Myometrial cell (primary cell): ENCODE results near the gene SMYD1. TPM values are rescaled to one million over a fixed set of nuclear protein-coding genes. Genes with fewer than 3 reads are reported as not detected.

Experiments used
- total RNA-seq: library from RNA; depleted of rRNA; stranded (reverse); fragments of >200 nt; gene quantifications from 2 replicates; pipeline ENCODE4 v1.2.3, GENCODE V29; 2015

SMYD1 gene
- not detected in 2 replicates for total RNA-seq

DNA sequence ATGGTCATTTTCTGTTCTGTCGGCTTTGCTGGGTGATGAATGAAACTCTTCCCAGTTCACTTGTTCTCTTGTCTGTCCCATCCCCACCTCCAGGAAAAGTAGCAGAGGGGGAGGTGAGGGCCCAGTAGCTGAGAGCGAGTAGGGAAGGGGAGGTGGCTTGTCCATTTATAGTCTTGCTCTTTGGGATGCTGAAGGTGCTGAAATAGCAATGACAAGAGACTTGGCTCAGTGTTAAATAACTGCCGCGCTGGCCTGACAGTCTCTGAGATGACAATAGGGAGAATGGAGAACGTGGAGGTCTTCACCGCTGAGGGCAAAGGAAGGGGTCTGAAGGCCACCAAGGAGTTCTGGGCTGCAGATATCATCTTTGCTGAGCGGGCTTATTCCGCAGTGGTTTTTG lies at the start of gene SMYD1:
Gene SMYD1 (plus strand): TSS at position 228 of the 400 bp plus-strand sequence. CDS start 40 bp downstream, at position 268.

DNA sequence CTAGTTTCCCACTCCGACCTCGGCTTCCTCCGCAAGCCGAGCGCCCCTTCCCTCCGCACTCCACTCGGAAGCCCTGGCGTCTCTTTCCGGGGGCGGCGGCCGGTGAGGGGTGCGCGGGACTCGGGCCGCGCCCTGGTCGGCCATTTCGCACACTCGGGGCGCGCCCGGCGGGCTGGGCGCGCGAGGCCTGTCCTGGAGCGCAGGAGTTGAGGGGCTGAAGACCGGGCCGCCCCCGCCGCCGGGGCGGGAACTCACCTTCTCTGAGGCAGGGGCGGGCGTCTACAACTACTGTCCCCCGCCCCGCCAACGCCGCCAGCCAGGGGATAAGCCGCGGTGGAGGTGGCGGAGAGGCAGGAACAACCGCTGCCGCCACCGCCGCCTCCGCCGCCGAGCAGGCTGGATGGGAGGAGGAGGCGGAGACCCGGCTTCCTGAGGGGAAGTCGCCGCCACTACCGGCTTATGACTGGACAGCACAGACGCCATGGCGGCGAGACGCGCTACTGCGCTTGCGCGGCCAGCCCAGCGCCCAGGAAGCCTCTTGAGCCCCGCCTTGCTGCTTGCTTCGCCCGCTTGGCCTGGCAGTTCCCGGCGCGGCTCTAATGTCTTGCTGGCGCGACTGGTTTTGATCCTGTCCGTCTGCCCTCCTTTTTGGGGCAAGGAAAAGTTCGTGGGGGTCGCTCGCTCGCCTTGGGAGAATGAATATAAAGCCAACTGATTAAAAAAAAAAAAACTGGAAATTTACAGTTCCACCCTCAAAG lies 12.1 kb upstream of the SMYD1 start, which contains the start of gene KRCC1:
Gene KRCC1 (minus strand): TSS at position 413 of the 758 bp plus-strand sequence. CDS start 27,220 bp downstream, outside the sequence.

DNA sequence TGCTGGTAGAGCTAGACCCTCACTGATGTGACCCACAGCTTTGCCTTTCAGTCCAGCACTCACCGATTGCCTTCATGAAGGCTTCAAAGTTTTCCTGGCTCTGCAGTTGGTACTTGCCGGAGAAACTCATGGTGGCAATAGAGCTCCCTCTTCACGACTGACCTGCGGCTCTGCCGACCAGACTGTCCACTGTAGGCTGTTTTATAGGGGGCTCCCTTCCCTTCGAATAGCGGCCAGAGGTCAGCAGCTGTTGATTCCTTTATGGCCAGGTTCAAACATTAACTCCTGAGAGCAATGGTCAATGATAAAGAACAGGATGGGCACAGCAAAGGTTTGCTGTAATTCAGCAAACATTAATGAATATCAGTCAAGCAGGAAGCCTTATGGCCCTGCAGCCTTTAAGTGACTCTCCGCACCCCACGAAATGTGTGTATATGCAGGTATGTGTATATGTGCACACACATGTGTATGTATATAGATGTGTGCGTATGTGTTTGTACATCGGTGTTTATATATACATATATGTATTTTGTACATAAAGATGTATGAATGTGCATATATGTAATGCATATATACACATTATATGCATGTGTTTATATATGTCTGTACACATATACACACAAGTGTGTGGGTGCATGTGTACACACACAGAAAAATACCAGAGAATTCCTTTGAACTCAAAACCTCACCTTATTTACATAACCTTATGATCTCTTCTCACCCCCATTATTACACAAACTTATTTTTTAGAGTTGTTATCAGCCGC lies 60.4 kb downstream of the SMYD1 start, which contains the start of gene FABP1:
Gene FABP1 (minus strand): TSS at position 175 of the 766 bp plus-strand sequence. CDS start 45 bp downstream, at position 130.

Other genes starting within 250 kb of the SMYD1 start
- 2.3 TPM in 1 of 2 replicates, not detected in the other for gene RGPD2, start 242.0 kb upstream of the SMYD1 start, total RNA-seq
- not detected in 2 replicates for gene RNU2-63P, start 51.3 kb upstream of the SMYD1 start, total RNA-seq
- 24.6 and 24.8 TPM in 2 replicates for gene KRCC1, start 12.0 kb upstream of the SMYD1 start, total RNA-seq
- not detected in 2 replicates for gene FABP1, start 60.2 kb downstream of the SMYD1 start, total RNA-seq
- 6.6 and 7.4 TPM in 2 replicates for gene THNSL2, start 102.5 kb downstream of the SMYD1 start, total RNA-seq